Posterior vena cava (tissue), 2 donors: ENCODE results near the gene MOSMO. TPM values are rescaled to one million over a fixed set of nuclear protein-coding genes. Genes with fewer than 3 reads are reported as not detected.
"Not testable (repeated sequence)": the region's sequence is repeated elsewhere in the genome, so short reads cannot be mapped to it uniquely, and the experiment has no call there.

Experiments
- DNase-seq: peaks from one replicate; pipeline ENCODE4 v3.0.0-alpha.2; 2020; ENCODE audit warnings: low spot score
- intact Hi-C, 2 donors: fragments of 100-400 bp; cut with DNase I; formaldehyde crosslinking; loops; one replicate each; pipeline versions ENCODE4 v1.14.1 to v1.14.2; 2022 to 2023
- total RNA-seq, 2 donors: library from RNA; stranded (reverse); fragmentation: NEBNext Ultra II Directional; extraction: Animal tissue kit (Norgen Biotek cat#: 25700); gene quantifications; one replicate each; pipeline ENCODE4 v1.2.1, GENCODE V29; 2021
- donor health status: DM: yes; HTN: yes; CAD: no.
- donor health status: DM: yes; HTN: yes; CAD: no.

The MOSMO gene
- total RNA-seq, 2 donors from 2014 or later = 13.3 to 16.1 TPM

GRCh38 chr16:22029632-22030031, 21.7 kb downstream of the MOSMO start:
- intact Hi-C loops = no loop called here
- DNase-seq = no peak

- no peak for DNase-seq
- intact Hi-C loops = no loop called here
Measured at GRCh38 chr16:22030087-22030812, 22.3 kb downstream of the MOSMO start.

DNA sequence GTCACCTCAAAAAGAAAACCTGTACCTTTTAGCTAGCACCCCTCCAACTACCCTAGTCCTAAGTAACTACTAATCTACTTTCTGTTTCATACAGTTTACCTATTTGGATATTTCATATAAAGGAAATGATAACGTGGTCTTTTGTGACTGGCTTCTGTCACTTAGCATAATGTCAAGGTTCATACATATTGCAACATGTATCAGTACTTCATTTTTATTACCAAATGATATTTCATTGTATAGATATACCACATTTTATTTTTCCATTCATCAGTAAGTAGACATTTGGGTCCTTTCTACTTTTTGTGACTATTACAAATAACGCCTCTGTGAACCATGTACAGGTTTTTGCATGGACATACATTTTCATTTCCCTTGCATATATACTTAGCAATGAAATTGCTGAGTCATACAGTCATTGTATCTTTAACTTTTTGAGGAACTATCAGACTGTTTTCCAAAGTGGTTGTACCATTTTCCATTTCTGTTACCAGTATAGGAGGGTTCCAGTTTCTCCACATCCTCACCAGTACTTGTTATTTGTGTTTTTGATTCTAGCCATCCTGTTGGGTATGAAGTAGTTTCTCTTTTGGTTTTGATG, 23.7 kb downstream of the MOSMO start:
- intact Hi-C loops = no loop called here

DNA sequence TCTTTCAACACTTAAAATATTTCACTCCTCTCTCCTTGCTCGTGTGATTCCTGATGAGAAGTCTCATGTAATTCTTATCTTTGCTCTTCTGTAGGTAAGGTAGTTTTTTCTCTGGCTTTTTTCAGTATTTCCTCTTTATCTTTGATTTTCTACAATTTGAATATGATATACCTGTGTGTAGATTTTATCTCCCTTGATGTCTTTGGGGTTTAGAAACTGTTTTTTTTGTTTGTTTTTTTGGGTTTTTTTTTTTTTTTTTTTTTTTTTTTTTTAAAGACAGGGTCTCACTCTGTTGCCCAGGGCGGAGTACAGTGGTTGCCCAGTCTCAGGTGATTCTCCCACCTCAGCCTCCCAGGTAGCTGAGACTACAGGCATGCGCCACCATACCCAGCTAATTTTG, 26.6 kb downstream of the MOSMO start:
- intact Hi-C loops = no loop called here
- no peak for DNase-seq

More for the DNA sequence above, 23.7 kb downstream of the MOSMO start:
- DNase-seq = no peak

DNA sequence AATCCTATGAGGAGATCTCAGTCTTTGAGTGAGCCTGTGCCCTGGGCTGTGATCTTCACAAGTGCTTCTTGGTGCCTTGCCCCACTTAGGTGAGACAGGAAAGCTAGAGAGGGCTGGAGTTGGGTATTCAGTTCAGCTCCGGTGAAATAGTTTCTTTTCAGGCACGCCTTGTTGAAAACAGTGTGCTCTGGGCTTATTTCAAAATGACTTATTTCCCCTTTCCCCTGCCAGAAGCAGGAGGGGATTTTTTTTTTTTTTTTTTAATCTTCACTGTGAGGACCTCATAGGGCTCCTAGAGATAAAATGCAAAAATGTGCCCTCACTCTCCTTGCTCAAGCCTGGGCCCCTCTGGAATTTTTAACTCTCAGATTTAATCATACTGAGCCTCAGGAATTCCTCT, 27.2 kb downstream of the MOSMO start:
- no peak for DNase-seq
- intact Hi-C loops = no loop called here

- intact Hi-C loops, DNase-seq: not testable (repeated sequence)
Measured at GRCh38 chr16:22043882-22044281, 36.0 kb downstream of the MOSMO start.

DNA sequence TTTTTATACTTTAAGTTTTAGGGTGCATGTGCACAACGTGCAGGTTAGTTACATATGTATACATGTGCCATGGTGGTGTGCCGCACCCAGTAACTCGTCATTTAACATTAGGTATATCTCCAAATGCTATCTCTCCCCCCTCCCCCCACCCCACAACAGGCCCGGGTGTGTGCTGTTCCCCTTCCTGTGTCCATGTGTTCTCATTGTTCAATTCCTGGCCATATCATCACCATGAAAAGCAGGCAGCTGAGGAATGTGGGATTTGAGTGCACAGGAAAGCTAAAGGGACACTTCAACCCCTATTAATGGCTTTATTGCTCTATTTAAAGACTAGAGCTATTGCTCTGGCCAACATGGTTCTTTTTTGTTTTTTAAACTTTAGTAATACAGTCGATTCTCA, 38.0 kb downstream of the MOSMO start:
- DNase-seq, intact Hi-C loops: not testable (repeated sequence)

DNA sequence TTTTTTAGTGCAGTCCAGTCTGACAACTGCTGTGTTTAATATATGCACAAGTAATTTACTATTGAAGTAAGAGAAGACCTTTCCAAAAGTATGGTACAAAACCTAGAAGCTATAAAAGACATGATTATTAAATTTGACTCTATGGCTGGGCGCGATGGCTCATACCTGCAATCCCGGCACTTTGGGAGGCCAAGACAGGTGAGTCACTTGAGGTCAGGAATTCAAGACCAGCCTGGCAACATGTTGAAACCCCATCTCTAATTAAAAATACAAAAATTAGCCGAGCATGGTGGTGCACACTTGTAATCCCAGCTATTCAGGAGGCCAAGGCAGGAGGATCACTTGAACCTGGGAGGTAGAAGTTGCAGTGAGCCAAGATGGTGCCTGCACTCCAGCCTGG, 43.1 kb downstream of the MOSMO start:
- intact Hi-C loops = no loop called here
- DNase-seq = no peak

DNA sequence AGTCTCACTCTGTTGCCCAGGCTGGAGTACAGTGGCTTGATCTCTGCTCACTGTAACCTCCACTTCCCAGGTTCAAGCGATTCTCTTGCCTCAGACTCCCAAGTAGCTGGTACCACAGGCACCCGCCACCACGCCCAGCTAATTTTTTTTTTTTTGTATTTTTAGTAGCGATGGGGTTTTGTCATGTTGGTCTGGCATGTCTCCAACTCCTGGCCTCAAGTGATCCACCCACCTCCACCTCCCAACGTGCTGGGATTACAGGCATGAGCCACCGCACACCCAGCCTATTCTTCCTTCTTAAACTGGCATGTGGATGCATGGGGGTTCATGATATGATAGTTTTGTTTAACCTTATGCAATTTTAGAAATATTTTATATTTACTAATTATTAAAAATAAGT, 45.1 kb downstream of the MOSMO start:
- no peak for DNase-seq
- intact Hi-C loops = no loop called here

DNA sequence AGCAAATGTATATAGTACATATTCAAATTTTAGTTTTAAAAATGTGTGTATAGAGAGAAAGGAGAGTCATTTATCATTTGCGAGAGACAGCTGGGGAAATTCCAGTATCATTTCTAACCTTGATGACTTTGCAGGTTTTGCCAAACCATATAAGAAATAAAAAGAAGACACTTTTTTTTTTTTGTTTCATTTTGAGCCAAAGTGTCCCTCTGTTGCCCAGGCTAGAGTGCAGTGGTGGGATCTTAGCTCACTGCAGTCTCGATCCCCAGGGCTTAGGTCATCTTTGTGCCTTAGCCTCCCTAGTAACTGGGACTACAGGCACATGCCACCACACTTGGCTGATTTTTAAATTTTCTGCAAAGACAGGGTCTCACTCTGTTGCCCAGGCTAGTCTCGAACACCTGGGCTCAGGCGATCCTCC, 46.0 kb downstream of the MOSMO start:
- intact Hi-C loops = no loop called here
- no peak for DNase-seq

- DNase-seq = no peak
- intact Hi-C loops = no loop called here
Measured at GRCh38 chr16:22054847-22055590, 47.1 kb downstream of the MOSMO start.

- intact Hi-C loops = no loop called here
- no peak for DNase-seq
Measured at GRCh38 chr16:22055881-22056280, 48.0 kb downstream of the MOSMO start.

- no peak for DNase-seq
- intact Hi-C loops = no loop called here
Measured at GRCh38 chr16:22063888-22064467, 56.1 kb downstream of the MOSMO start.

DNA sequence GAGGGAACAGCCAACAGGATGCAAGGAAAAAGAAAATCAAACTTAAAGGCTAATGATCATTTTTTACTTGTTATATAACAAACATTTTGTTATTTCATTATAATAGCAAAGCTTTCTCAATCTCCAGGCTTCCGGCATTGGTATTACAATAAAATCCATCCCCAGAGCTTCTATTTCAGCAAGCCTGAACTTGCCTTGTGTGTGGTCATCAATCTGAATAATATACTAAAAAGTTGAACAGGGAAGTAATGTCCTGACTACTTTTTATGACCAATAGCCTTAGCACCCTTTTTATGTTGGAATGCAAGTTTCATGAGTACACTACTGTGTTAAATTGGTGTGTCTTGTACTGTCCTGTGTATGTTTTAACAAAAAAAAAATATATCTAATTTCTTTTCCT, 57.3 kb downstream of the MOSMO start:
- intact Hi-C loops = no loop called here

GRCh38 chr16:22070361-22071330, 62.7 kb downstream of the MOSMO start:
- intact Hi-C loops = loop anchor here in 1 of 2 donors (10.0 kb wide), 1 partner anchor 66 kb away; the partner anchor contains the start of genes MOSMO and PDZD9
- DNase-seq = no peak

More for the DNA sequence above, 57.3 kb downstream of the MOSMO start:
- no peak for DNase-seq

GRCh38 chr16:22071331-22071910, 63.5 kb downstream of the MOSMO start:
- intact Hi-C loops = loop anchor here in 1 of 2 donors (10.0 kb wide), 1 partner anchor 67 kb away; the partner anchor contains the start of genes MOSMO and PDZD9
- no peak for DNase-seq

DNA sequence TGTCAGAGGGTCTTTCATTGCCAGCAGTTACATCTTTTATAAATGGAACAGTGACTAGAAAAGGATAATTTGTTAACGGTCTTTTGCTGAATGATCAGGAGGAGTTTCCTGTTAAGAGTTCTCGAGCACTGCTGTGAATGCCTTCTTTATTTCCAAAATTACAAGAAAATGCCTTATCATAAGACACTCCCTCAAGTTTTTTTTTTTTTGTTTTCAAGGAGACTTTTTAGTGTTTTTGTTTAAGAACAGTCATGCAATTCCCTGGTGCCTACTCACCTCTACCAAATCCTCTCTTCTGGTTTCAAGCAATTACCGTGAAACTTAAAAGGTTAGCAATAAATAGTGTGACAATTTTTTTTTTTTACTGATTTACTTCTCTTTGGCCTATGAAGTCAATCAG, 65.4 kb downstream of the MOSMO start:
- intact Hi-C loops = loop anchor here in 1 of 2 donors (10.0 kb wide), 1 partner anchor 69 kb away; the partner anchor contains the start of genes MOSMO and PDZD9
- no peak for DNase-seq
